Mammary epithelial cell (primary cell): ENCODE measurements around the gene PRRT2.
"Not testable (repeated sequence)": the region's sequence is repeated elsewhere in the genome, so short reads cannot be mapped to it uniquely, and the experiment has no call there.

Experiments used
- EZH2 ChIP-seq: IDR thresholded peaks from 2 replicates; pipeline ENCODE4 v1.6.1; 2012; ENCODE audit warnings: low read length, inconsistent platforms, borderline replicate concordance
- TF ChIP-seq, protein P1 (sequence below), 2 donors: IDR thresholded peaks in 1 of 2; conservative IDR thresholded peaks in 1 of 2; 2 replicates each; pipeline ENCODE4 v1.5.1; 2011 to 2012; ENCODE audit warnings: inconsistent platforms in 2 of 2, low read length in 2 of 2, mild to moderate bottlenecking in 2 of 2, control low read depth in 1 of 2, low read depth in 1 of 2; ENCODE audit not compliant: insufficient read depth in 1 of 2; ENCODE audit errors: extremely low read depth in 1 of 2

DNA sequence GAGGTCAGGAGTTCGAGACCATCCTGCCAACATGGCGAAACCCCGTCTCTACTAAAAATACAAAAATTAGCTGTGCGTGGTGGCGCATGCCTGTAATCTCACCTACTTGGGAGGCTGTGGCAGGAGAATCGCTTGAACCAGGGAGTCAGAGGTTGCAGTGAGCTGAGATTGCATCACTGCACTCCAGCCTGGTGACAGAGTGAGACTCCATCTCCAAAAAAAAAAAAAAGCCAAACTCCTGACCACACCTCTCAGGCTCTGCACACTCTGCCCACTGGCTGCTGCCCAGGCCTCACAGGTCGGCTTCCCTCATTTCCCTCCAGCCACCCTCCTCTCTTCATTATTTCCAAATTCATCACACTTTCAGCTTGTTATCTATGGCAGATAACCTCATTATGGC, 39.7 kb upstream of the PRRT2 start:
- TF ChIP-seq, protein P1, sequence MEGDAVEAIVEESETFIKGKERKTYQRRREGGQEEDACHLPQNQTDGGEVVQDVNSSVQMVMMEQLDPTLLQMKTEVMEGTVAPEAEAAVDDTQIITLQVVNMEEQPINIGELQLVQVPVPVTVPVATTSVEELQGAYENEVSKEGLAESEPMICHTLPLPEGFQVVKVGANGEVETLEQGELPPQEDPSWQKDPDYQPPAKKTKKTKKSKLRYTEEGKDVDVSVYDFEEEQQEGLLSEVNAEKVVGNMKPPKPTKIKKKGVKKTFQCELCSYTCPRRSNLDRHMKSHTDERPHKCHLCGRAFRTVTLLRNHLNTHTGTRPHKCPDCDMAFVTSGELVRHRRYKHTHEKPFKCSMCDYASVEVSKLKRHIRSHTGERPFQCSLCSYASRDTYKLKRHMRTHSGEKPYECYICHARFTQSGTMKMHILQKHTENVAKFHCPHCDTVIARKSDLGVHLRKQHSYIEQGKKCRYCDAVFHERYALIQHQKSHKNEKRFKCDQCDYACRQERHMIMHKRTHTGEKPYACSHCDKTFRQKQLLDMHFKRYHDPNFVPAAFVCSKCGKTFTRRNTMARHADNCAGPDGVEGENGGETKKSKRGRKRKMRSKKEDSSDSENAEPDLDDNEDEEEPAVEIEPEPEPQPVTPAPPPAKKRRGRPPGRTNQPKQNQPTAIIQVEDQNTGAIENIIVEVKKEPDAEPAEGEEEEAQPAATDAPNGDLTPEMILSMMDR (conservative IDR thresholded peaks at IDR 0.05 in 1 of 2, IDR thresholded peaks at IDR 0.05 in 1 of 2; ENCODE audit: extremely low read depth in 1 of 2, insufficient read depth in 1 of 2, low read depth in 1 of 2, low read length in 2 of 2), result not testable (repeated sequence)
- not testable (repeated sequence) for TF ChIP-seq EZH2
